Measurements from ENCODE around the gene ZNF467.

The ZNF467 gene

GRCh38 chr7:149784251-149784608, 10.8 kb upstream of the ZNF467 start:
- no peak for TF ChIP-seq CTCF (IDR thresholded peaks at IDR 0.05; ENCODE audit: low read depth, low read length)
- no peak overlapping the region for H3K4me3 ChIP-seq (ENCODE audit: low read depth, low read length)

GRCh38 chr7:149783386-149784250, 10.2 kb upstream of the ZNF467 start:
- no peak for TF ChIP-seq CTCF (IDR thresholded peaks at IDR 0.05; ENCODE audit: low read depth, low read length)
- H3K4me3 ChIP-seq (ENCODE audit: low read depth, low read length): no peak overlapping the region

GRCh38 chr7:149782682-149783345, 9.4 kb upstream of the ZNF467 start:
- TF ChIP-seq CTCF (IDR thresholded peaks at IDR 0.05; ENCODE audit: low read depth, low read length): no peak

GRCh38 chr7:149781921-149782320, 8.5 kb upstream of the ZNF467 start:
- no peak for TF ChIP-seq CTCF (IDR thresholded peaks at IDR 0.05; ENCODE audit: low read depth, low read length)
- no peak overlapping the region for H3K4me3 ChIP-seq (ENCODE audit: low read depth, low read length)

More at GRCh38 chr7:149782682-149783345, 9.4 kb upstream of the ZNF467 start:
- H3K4me3 ChIP-seq (ENCODE audit: low read depth, low read length): no peak overlapping the region

GRCh38 chr7:149780636-149781419, 7.4 kb upstream of the ZNF467 start:
- no peak for TF ChIP-seq CTCF (IDR thresholded peaks at IDR 0.05; ENCODE audit: low read depth, low read length)
- H3K4me3 ChIP-seq (ENCODE audit: low read depth, low read length): no peak overlapping the region

- no peak overlapping the region for H3K4me3 ChIP-seq (ENCODE audit: low read depth, low read length)
- no peak for TF ChIP-seq CTCF (IDR thresholded peaks at IDR 0.05; ENCODE audit: low read depth, low read length)
Measured at GRCh38 chr7:149780056-149780455, 6.7 kb upstream of the ZNF467 start.
